Measurements from ENCODE around the gene CDYL2.
"Not testable (repeated sequence)": the region's sequence is repeated elsewhere in the genome, so short reads cannot be mapped to it uniquely, and the experiment has no call there.

CDYL2 gene

DNA sequence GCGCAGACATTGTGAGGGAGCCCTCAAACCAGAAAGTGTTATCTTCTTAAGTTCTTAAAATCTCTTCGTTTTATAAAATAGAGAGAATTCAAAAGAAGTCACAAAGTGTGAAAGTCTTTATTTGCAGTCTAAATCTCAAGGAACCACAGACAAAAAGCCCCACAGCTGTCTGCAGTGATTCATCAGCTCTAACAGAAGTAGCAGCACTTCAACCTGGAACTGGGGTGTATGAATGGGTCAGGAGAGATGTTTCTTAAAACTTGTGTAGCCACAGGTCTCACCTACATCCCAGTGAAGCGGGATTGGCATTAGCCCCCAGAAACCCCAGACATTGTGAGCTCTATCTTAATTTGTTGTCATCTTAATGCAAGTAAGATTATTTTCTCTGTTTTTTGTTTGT is 61.1 kb downstream of the CDYL2 start:
- no peak for DNase-seq

DNA sequence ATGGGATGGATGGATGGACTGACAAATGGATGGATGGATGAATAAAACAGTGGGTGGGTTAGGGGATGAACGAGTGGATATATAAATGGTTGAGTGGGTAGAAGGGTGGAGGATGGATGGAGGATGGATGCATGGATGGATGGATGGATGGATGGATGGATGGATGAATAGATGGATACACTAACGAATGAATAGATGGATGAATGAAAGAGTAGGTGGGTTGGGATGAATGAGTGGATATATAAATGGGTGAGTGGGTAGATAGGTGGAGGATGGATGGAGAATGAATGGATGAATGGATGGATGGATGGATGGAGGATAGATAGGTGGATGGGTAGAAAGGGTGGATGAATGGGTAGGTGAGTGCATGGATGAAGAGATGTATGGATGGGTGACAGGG is 62.1 kb downstream of the CDYL2 start:
- no peak for DNase-seq

- DNase-seq = no peak
Observed at GRCh38 chr16:80741724-80742123, 62.7 kb downstream of the CDYL2 start.

- no peak for DNase-seq
Observed at GRCh38 chr16:80739523-80739922, 64.9 kb downstream of the CDYL2 start.

DNA sequence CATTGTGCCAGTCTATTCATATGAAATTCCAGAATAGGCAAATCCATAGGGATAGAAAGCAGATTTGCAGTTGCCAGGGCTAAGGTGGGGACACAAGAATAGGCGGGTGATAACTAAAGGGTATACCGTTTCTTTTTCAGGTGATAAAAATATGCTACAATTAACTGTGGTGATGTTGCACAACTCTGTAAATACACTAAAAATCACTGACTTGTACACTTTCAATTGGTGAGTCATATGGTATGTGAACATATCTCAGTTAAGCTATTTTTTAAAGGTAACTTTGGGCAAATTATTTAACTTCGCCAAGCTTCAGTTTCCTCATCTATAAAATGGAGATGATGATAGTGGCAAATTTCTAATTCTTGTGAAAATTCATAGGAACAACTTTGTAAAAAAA is 65.9 kb downstream of the CDYL2 start:
- no peak for DNase-seq

- DNase-seq = no peak
Observed at GRCh38 chr16:80735846-80736245, 68.6 kb downstream of the CDYL2 start.

DNA sequence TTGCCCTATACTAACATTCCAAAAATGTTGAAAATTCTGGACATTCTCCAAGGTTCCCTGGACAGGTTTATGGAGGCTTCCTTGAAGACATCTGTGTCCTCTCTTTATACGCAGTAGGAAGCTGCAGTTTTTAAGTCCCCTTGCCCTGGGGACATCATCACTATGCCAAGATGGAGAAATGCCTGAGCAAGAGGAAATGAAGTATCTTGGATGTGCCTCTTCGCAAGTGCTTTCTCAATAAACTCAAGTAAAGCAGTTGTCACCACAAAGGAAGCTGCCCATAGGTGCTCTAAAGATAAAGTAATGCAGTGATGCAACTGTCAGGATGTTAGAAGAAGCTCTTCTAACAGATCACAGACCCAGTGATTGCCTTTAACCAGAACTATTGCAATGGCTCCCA is 71.0 kb downstream of the CDYL2 start:
- no peak for DNase-seq

DNA sequence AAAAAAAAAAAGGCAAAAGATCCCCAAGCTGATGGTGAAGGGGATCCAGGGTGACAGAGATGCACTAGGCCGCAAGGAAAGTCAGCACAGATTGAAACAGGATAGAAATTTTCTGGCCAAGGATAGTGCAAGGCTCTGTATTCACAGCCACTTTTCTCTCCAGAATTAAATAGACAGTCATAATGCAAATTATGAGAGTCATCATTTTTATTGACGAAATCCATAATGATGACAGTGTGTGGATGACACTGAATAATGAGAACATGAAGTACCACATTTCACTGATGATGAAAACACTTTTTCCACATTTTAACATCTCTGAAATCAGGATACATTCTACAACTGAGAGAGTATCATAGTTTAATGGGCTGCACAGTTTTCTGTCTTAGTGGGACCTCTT is 72.5 kb downstream of the CDYL2 start:
- no peak for DNase-seq

DNA sequence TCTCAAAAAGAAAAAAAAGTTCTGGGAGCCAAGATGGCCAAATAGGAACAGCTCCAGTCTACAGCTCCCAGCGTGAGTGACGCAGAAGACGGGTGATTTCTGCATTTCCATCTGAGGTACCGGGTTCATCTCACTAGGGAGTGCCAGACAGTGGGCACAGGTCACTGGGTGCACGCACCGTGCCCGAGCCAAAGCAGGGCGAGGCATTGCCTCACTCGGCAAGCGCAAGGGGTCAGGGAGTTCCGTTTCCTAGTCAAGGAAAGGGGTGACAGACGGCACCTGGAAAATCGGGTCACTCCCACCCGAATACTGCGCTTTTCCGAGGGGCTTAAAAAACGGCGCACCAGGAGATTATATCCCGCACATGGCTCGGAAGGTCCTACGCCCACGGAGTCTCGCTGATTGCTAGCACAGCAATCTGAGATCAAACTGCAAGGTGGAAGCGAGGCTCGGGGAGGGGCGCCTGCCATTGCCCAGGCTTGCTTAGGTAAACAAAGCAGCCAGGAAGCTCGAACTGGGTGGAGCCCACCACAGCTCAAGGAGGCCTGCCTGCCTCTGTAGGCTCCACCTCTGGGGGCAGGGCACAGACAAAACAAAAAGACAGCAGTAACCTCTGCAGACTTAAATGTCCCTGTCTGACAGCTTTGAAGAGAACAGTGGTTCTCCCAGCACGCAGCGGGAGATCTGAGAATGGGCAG is 77.2 kb downstream of the CDYL2 start:
- DNase-seq = not testable (repeated sequence)

- DNase-seq = no peak
Observed at GRCh38 chr16:80725566-80726162, 78.7 kb downstream of the CDYL2 start.

- no peak for DNase-seq
Observed at GRCh38 chr16:80723981-80724380, 80.4 kb downstream of the CDYL2 start.

DNA sequence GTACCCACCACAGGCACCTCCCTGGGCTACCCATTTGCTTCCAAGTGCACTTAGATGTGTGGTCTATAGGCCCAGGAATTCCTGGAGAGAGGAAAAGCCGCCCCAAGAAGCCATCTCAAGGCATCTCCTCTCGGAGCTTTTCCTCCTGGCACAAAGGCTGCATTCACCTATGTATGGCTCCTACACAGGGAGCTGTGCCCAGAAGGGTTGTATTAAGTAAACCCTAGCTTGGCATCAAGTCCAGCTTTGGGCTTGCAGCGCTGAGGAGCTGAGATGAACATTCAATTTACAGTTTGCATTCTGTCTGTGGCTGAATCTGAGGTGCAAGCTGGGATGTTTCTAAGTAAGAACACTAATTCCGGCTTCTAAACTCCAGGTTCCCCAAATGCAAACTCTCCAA is 81.3 kb downstream of the CDYL2 start:
- no peak for DNase-seq

DNA sequence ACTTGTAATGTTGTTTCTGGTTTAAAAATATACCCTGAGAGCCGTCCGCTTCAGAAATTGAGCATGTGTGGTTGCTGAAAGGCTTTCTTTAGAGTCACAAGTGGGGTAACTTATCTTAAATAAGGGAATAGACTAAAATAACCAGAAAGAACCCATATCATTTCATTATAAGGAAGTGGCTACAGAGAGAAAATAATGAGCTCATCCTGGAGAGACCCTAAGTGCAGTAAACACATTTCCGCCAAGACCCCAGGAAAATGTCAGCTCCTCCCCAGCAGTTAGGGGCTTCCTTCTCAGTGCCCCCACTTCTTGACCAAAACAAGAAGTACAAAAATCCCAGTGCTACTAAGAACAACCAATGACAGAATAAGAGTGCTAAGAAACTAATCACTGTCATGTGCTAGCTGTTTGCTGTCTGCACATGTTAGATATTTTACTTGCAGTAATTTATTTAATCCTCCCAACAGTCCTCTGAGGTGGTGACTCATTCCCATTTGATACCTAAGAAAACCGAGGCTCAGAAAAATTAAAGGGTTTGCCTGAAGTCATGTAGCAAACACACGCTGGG is 83.5 kb downstream of the CDYL2 start:
- DNase-seq = no peak

GRCh38 chr16:80719573-80719972 is 84.8 kb downstream of the CDYL2 start:
- DNase-seq = no peak

GRCh38 chr16:80718480-80719220 is 85.7 kb downstream of the CDYL2 start:
- DNase-seq = no peak

- no peak for DNase-seq
Observed at GRCh38 chr16:80717611-80718010, 86.8 kb downstream of the CDYL2 start.

DNA sequence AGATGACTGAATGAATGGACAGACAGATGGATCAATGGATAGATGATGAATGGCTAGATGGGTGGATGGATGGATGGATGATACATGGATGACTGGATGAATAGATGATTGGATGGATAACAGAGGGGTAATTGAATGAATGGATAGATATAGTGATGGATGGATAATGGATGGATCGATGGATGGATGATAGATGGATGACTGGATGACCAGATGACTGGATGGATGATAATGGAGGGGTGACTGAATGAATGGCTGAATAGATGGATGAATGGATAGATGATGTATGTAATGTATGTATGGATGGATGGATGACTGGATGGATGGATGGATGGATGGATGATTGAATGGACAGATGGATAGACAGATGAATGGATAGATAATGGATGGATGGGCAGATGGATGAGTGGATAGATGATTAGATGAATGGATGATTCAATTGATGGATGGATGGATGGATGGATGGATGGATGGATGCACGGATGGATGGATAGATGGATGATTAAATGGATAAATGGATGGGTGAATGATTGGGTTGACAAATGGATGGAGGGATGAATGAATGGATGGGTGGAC is 87.7 kb downstream of the CDYL2 start:
- DNase-seq = no peak

GRCh38 chr16:80711406-80711805 is 93.0 kb downstream of the CDYL2 start:
- no peak for DNase-seq

DNA sequence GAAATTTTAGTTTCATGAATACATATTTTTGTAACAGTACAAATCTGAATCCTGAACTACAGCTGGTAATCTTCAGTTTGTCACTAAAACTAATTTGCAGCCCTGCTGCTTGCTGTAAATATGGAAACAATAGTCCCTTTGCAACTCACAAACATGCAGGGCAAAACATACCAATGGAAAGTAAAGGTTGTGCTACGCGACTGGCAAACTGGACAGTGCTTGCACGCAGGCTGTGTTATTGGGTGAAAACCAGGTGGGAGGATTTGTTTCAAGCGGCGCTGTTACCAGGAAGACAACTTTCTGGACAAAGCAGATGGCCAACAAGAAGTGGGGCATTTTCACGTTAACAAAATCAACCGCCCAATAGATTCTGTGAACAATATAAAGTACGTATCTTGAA is 93.5 kb downstream of the CDYL2 start:
- DNase-seq = no peak

DNA sequence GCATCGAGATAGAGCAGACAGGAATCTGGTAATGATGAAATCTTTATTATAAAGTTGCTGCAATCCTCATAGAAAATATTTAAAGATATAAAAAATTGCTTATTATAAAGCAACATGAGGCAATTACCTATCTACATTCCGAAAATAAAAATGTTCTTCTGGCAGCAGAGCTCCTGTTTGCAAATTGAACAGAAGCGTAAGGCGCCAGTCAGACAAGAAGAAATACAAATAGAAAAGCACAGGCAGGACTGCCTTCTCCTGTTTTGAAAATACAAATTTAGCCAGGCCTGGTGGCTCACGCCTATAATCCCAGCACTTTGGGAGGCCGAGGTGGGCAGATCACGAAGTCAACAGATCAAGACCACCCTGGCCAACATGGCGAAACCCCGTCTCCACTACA is 95.6 kb downstream of the CDYL2 start:
- DNase-seq = no peak

DNA sequence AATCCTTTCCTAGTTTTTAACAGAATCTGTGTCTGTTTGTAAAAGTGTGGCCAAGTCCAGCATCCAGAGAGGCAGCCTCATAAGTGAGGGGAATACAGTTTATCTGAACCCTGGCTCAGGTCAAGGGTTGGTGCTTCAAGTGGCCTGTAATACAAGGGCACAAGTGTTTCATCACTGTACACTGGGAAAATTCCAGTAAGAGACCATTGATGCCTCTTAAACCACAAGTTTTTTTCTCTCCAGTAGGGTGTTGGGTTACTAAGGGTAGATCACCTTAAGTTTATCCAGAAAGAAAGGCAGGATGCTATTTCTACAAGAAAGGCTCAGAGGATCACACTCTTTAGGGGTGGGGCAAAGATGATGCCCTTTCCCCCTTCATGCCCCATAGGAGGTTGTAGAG is 96.7 kb downstream of the CDYL2 start:
- no peak for DNase-seq

DNA sequence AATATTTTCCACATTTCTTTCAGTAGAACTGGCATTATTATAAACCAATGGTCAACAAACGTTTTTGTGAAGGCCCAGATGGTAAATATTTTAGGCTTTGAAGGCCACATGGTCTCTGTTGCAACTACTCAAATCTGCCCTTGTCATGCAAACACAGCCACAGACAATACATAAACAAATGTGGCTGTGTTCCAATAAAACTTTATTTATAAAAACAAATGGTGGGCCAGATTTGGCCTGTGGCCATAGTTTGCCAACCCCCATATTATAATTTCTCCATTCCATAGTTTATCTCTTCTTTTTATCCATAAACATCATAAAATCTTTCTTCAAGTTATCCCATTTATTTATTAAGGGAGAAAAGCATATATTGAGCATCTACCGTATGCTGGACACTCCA is 98.8 kb downstream of the CDYL2 start:
- DNase-seq = no peak

- no peak for DNase-seq
Observed at GRCh38 chr16:80704751-80705505, 99.5 kb downstream of the CDYL2 start.
